Measurements from ENCODE around the gene SPRED1.

DNA sequence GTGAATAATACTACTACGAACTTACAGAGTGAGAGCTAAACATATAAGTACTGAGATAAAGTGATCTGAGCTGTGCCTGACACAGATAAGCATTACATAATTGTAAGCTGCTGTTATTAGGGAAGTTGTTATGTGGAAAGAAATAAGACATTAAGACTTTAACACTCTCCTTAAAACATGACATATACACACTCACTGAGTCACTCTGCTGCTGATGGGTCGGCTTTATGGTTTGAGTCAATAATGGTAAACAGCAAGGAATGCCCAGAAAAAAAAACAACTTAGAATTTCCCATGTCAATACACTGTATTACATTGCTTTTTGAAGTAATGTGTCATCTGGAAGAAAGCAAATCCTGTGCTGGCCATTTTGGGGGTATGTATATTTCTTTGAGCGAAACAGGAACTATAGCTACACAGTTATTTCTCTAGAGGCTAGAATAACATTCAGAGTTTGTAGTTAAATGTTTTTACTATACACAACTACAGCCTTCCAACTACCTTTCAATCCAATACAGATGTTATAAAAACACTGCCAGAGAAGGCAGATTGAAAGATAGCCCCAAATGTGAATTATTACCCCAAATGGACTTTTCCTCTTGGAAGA, 22.8 kb upstream of the SPRED1 start:
- TF ChIP-seq, protein P1, sequence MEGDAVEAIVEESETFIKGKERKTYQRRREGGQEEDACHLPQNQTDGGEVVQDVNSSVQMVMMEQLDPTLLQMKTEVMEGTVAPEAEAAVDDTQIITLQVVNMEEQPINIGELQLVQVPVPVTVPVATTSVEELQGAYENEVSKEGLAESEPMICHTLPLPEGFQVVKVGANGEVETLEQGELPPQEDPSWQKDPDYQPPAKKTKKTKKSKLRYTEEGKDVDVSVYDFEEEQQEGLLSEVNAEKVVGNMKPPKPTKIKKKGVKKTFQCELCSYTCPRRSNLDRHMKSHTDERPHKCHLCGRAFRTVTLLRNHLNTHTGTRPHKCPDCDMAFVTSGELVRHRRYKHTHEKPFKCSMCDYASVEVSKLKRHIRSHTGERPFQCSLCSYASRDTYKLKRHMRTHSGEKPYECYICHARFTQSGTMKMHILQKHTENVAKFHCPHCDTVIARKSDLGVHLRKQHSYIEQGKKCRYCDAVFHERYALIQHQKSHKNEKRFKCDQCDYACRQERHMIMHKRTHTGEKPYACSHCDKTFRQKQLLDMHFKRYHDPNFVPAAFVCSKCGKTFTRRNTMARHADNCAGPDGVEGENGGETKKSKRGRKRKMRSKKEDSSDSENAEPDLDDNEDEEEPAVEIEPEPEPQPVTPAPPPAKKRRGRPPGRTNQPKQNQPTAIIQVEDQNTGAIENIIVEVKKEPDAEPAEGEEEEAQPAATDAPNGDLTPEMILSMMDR (IDR thresholded peaks at IDR 0.05 in 4 of 5, conservative IDR thresholded peaks at IDR 0.05 in 1 of 5) = no peak
- TF ChIP-seq POLR2A (IDR thresholded peaks at IDR 0.05) = no peak

All from gastrocnemius medialis (tissue), 4 donors.